Right forelimb (tissue), 1 donor: ENCODE measurements around the gene ATP5PB.

ENCODE experiments used
- DNase-seq: peaks from one replicate; pipeline ENCODE4 v3.0.0-alpha.2; 2018

Gene ATP5PB

GRCh38 chr1:111509997-111510375 is 60.7 kb downstream of the ATP5PB start:
- peak; percentile 64 for DNase-seq

GRCh38 chr1:111511370-111511769 is 62.1 kb downstream of the ATP5PB start:
- no peak for DNase-seq
